GM21515 (cell line): ENCODE data around the gene STUB1.

Source experiments
- ATAC-seq: cut with Tn5 transposase; IDR thresholded peaks from one replicate; pipeline ENCODE4 v1.9.1; 2021; ENCODE audit not compliant: unreplicated experiment

The STUB1 gene

DNA sequence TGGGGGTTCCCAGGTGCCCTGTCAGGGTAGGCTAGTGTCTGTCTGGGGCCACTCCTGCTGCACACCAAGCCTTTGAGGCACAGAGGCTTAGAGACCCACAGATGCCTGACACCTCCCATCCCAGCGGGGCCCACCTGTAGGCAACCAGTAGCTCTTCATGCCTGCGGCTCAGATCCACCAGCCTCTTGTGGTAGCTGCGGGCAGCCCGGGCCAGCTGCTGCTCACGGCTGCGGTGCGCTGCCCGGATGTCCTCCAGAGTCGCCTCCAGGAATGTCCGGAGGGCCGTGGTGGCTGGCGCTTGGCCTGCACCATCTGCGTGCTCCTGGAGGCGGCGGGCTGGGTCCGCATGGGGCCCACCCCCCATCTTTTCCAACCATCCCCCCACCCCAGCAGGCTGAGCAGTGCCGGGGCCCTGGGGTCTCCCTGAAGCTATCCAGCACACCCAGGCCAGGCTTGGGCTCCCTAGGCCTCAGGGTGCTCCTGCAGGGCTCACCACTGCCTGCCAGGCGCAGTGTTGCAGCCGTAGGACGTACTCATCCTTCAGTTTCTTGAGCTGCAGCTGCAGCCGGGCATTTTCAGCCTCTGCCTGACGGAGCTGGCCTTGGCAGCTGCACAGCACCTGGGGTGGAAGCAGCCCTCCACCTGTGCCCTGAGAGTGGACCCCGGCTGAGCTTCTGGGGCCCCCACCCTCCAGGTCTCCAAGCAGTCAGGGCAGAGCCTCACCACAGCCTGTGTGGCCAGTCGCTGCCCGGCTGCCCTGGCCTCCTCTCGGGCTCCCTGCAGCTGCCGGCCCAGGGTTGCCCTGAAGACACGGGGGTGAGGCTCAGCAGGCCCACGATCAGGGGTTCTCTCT lies 44.2 kb downstream of the STUB1 start:
- ATAC-seq = no peak

DNA sequence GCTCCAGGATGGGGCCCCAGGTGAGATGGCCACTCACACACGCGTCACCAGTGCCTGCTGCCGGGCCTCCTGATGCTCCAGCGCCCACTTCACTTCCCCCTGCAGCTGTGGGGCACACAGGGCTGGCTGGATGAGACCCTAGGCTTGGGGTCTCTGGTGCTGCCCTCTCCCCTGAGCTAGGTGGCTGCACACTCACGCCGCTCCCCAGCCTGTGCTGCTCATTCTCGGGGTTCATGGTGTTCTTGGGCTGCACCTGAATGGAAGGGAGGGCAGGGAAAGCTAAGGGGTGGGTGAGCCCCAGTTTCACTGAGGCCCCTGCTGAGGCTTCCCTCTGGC lies 44.8 kb downstream of the STUB1 start:
- ATAC-seq = no peak

DNA sequence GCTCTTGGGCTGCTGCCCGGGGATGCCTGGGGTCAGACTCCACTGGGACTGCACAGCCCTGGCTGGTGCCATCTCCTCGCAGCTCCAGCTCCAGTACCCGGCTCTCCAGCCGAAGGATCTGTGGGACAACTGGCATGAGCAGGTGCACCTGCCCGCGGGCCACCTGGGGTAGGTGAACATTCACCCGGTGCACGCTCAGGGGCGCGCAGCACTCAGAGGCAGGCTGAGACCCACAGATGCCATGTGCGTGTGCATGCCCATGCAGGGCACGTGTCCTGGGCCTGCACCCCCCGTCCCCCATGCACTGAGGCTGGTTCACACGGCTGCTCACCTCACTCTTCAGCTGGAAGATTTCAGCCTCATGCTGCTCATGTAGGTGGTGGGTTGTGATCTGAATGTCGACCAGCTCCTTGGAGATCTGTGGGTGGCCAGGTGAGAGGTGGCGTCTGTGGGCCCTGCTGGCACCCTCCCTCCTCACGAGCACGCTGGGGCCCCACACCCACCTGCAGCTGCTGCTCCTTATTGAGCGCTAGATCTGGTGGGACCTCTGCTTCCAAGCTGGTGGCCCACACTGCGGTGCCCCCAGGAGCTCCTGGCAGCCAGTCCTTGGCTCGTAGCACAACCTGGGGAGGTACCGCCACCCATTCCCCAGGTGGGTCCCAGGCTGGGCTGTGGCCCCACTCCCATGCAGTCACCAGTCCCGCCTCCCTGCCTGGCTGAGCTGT lies 45.4 kb downstream of the STUB1 start:
- ATAC-seq = no peak

DNA sequence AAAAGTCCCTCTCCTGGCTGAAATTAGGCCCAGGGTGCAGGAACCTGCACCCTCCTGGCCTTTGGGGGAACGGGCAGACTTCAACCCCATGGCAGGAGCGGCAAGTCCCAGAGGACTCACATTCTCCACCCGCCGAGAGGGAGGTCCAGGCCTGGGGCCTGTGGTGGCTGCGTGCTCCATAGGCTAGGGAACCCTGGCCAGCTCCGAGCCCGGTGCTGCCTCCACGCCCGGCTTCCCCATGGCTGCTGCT lies 45.9 kb downstream of the STUB1 start:
- no peak for ATAC-seq

DNA sequence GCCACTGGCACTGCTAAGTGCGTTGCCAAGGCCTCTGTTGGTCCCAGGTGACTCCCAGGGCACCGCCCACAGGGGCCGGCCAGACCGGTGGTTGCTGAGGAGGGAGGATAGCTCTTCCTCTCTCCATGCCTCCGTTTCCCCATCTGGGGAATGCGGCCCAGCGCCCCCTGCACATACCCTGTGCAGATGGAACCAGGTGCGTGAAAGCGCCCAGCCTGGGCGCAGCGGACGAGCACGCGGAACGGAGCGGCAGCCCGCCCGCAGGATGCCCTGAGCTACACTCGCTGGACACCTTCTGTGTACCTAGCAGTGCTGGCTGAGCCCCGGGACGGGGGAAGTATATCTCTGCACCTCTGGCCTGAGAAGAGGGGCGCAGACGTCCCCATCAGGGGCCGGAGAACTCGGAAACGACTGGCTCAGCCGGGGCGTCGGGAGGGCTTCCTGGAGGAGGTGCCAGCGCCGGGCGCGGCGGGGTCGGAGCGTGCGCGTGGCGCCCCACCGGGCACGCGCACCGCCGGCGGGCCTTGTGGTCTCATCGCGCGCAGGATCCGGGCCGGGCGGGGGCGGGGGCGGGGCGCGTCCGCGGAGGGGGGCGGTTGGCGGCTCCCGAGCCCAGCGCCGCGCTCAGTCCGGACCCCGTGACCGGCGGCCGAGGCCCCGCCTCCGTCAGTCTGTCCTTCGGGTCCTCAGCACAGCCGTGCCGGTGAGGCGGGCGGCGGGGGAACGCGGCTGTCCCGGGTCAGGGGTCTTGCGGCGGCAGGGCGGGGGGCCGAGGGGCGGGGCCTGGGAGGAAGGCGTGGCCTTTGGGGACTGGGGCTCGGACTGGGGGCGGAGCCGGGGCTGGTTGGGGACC lies 46.5 kb downstream of the STUB1 start, which contains the start of the genes CCDC78 and HAGHL:
TSS of gene CCDC78 (minus strand) at position 6 of the 853 bp plus-strand sequence. CDS start 76 bp downstream, outside the sequence.
TSS of gene HAGHL (plus strand) at position 669 of the 853 bp plus-strand sequence. CDS start 404 bp downstream, outside the sequence.
- no peak for ATAC-seq

DNA sequence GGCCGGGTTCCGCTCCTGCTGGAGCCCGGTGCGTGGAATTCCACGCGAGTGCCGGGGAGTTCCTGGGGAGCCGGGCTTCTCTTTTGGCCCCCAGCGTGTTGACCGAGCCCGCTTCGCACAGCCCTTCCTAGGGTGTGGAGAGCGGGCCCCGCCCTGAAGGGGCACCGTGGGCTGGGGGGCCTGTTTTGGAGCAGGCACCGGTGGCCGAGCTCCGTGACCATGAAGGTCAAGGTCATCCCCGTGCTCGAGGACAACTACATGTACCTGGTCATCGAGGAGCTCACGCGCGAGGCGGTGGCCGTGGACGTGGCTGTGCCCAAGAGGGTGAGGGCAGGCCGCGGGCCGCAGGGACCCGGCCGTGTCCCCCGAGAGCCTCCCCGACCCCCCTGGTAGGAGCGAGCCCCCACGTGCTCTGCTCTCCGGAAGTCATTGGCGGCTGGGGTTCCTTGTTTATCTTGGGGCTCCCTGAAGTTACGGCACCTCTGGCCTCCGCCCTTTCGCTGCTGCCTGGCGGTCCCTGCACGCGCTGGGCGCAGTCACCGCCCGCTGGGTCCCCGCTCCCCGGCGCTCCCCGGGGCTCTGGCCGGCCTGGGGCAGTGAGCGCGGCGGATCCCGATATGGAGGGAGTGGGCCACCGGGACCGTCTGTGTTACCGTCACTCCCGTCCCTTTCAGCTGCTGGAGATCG lies 47.2 kb downstream of the STUB1 start:
- no peak for ATAC-seq

DNA sequence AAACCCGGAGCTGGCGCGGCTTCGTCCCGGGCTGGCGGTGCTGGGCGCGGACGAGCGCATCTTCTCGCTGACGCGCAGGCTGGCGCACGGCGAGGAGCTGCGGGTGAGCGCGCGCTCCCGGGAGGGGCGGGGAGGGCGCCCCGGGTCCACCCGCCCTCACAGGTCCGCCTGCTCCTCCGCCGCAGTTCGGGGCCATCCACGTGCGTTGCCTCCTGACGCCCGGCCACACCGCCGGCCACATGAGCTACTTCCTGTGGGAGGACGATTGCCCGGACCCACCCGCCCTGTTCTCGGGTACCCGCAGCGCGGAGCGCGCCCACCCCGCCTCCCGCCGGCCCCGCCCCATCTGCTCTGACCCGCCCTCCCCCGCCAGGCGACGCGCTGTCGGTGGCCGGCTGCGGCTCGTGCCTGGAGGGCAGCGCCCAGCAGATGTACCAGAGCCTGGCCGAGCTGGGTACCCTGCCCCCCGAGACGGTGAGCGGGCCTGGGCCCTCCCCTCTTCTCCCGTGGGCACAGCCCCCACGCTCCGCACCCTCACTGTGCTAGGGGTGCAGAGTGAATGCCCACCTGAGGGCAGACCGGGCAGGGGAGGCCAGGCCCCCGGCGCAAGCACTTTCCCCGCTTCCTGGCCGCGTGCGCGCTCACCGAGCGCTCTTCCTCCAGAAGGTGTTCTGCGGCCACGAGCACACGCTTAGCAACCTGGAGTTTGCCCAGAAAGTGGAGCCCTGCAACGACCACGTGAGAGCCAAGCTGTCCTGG lies 48.1 kb downstream of the STUB1 start:
- ATAC-seq = no peak

DNA sequence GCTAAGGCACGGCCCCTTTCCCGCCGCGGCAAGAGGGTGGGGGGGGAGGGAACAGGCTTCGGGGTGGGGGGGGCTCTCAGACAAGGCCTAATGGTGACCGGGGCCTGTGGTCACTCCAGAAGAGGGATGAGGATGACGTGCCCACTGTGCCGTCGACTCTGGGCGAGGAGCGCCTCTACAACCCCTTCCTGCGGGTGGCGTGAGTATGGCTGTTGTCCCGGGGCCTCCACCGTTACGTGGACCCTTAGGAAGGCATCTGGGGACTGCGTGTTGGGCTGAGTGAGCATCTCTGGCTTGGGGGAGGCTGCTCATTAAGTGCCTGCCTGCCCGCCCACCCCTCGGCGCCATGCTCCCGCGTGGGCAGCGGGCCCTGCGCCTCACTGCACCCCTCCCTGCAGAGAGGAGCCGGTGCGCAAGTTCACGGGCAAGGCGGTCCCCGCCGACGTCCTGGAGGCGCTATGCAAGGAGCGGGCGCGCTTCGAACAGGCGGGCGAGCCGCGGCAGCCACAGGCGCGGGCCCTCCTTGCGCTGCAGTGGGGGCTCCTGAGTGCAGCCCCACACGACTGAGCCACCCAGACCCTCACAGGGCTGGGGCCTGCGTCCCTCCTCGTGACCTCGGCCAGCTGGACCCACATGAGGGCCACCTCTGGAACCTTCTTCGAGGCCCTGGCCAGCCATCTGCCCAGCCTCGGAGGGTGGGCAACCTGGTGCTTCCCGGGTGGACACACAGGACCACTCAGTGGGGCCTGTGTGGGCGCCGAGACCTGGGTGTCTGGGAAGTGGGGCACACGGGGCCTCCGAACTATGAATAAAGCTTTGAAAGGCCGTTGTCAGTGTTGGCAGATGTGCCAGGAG lies 48.9 kb downstream of the STUB1 start:
- ATAC-seq = no peak

DNA sequence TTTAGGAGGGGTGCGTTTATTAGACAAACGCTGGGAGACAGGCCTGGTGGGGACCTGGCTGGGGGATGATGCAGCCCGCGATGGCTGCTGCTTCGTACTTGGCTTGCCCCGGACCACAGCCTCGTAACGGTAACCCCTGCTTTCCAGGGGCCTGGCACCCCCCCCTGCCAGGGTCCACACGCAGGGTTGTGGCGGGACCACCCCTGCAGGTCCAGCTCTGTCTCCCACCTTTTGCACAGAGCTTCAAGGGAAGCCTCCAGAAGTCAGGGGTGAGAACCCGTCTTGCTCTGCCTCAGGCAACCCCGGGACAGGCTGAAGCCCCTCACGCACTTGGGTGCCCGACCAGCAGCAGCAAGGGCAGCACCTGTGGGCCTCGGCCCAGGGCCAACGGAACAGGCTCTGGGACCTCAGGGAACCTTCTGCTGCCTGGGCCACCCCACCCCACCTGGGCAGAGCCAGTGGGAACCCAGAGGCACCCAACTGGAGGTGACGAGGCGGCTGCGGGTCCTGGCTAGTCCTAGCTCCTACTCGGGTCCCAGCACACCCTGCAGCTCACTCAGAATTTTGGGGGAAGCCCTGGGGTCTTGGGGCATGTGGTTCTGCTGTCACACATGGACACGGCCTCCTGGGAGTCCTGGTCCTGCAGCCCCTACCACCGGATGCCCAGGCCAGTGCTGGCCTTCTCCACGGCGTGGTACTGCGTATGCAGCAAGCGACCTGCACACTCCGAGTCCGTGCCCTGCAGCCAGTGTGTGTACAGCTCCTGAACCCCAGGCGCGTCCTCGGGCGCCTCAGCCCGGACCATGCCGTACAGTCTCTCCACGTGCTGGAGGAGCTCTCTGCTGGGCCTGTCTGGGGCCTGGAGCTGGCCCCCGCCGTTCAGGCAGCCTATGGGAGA lies 49.8 kb downstream of the STUB1 start:
- no peak for ATAC-seq

DNA sequence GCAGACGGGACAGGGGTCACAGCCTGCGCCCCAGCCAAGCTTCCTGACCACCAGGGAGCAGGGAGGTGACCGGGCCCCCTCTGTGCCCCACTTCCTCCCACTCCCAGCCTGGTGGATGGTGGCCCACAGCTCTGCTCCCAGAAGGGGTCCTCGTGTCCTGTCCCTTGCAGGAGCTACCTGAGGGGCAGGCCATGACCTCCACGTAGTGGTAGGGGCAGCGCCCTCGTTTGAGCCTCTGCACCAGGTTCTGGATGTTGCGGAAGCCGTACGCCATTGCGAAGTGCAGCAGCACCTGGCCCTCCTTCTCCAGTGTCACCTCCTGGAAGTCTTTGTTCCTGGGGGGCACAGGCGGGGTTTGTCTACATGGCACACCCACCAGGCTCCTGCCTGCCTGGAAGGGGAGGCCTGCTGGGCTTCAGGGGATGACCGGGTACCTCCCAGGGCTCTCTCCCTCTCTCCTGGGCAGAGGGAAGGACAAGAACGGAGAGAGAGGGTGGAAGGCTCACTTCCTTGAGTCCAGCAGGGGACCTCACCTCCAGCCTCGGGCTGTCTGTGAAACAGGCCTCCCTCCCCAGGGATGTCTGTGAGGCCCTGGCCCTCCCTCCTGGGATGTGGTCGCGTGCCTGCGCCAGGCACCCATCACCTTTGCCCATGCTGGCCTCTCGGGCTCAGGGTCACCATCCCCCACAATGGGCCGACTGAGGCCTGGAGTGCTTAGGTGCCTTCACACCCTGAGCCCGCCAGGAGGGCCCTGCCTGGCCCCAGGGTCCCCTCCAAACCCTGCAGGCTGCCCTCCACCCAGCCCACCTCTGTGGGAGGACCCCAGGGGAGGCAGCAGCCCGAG lies 50.7 kb downstream of the STUB1 start:
- no peak for ATAC-seq

DNA sequence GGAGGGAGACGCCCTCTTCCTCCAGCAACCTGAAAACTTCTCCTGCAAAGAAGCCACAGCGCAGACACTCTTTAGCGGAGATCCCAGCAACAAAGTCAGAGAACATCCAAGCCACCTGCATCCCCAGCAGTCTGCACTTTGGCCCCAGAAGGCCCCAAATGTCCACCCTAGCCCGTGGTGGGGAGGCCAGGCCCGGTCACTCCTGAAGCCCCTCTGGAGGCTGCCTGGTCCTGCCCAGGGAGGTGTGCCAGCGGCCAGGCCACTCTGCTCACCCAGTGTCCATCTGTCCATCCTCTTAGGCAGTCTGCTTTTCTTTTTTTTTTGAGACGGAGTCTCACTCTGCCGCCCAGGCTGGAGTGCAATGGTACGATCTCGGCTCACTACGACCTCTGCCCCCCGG lies 52.1 kb downstream of the STUB1 start:
- ATAC-seq = no peak
